Measurements from ENCODE around the gene TAF4.

- TF ChIP-seq CTCF (IDR thresholded peaks at IDR 0.05) (no peak), POLR2A (IDR thresholded peaks at IDR 0.05) (no peak)
These were observed 113.8 kb downstream of the TAF4 start for GRCh38 chr20:61951695-61952533.

All from Peyer's patch (tissue), 4 donors.